Fibroblast of mammary gland (primary cell): Measurements from ENCODE around the gene SYNE4.
A peak's percentile ranks its signal among the peaks of the same experiment; 100 is the strongest.

Experiments
- DNase-seq: peaks from one replicate; pipeline ENCODE4 v3.0.0-alpha.2; 2010; ENCODE audit warnings: low read depth
- H3K4me3 ChIP-seq: 2 replicates; pipeline ENCODE4 v1.5.1; 2011; ENCODE audit warnings: low read depth, mild to moderate bottlenecking, low read length, moderate library complexity; ENCODE audit not compliant: control insufficient read depth
- CTCF ChIP-seq: conservative IDR thresholded peaks from 2 replicates; pipeline ENCODE4 v1.5.1; 2011; ENCODE audit warnings: low read depth, low read length, inconsistent platforms; ENCODE audit not compliant: control insufficient read depth, insufficient read depth

Gene SYNE4

GRCh38 chr19:36008336-36008978 is at the start of gene SYNE4:
TSS of gene SYNE4 (minus strand) at chr19:36008813. CDS start at chr19:36008681, 132 bp downstream.
- peak within 1 kb of the TSS; percentile 44 for H3K4me3 ChIP-seq
- no peak for TF ChIP-seq CTCF
- DNase-seq, result no peak

- TF ChIP-seq CTCF, result no peak
- H3K4me3 ChIP-seq, result peak within 1 kb of the TSS; percentile 81
- DNase-seq, result peak; percentile 20
These were observed 46.4 kb upstream of the SYNE4 start, which contains the start of gene WDR62 for GRCh38 chr19:36054733-36055686. TSS of gene WDR62 (plus strand) at chr19:36054897. CDS start at chr19:36054972, 75 bp downstream.

- TF ChIP-seq CTCF, result peak; percentile 39
- H3K4me3 ChIP-seq, result peak within 1 kb of the TSS; percentile 81
- peak; percentile 98 for DNase-seq
These were observed 45.6 kb upstream of the SYNE4 start, which contains the start of gene THAP8 for GRCh38 chr19:36054119-36054732. TSS of gene THAP8 (minus strand) at chr19:36054285. CDS start at chr19:36054217, 68 bp downstream.

GRCh38 chr19:36051637-36052036 is 43.0 kb upstream of the SYNE4 start:
- TF ChIP-seq CTCF, result no peak
- no peak for DNase-seq
- H3K4me3 ChIP-seq, result no peak overlapping the region

- H3K4me3 ChIP-seq, result no peak overlapping the region
- TF ChIP-seq CTCF, result peak; percentile 14
- DNase-seq, result no peak
These were observed 42.6 kb upstream of the SYNE4 start for GRCh38 chr19:36051236-36051635.

GRCh38 chr19:36049080-36049698 is 40.6 kb upstream of the SYNE4 start:
- TF ChIP-seq CTCF, result no peak
- no peak overlapping the region for H3K4me3 ChIP-seq
- DNase-seq, result peak; percentile 9
